ENCODE data around the gene HECW1. TPM values are rescaled to one million over a fixed set of nuclear protein-coding genes. Genes with fewer than 3 reads are reported as not detected.

The HECW1 gene
- total RNA-seq, 1 experiment from 2014 or later: 0.77 TPM

DNA sequence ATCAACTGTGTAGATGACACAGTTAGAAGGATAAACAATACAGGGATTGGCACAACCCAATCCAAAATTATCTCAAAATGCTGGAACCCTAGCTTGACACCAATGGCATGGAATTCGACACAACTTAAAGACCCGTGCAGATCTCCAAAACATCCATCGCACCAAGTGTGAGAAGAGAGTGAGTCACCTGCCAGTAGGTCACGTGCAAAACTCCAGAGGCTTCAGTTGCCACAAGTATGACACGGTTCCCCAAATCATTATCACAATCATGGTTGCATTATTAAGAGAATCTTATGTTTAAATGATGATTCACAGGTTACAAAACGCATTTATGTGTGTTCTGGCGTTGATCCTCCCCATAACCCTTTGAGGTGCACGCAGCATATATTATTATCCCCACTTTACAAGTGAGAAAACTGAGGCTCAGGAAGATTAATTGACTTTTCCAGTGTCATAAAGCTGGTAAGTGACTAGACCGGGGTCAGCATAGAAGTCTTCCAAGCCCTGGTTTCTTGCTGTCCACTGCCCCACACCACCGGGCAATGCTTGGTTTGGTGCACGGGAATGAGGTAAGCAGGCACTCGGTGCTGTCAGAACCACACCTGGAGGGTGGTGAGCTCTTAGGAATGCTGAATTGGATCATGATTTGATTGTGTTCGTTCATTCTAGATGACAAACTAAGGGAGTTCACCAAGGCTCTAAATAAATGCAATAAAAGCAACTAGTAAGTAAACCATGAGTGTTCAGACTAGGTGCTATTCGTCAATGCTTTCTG lies 446.9 kb downstream of the HECW1 start:
- DNase-seq (ENCODE audit: low read depth, low spot score) (no peak), ATAC-seq (no peak)
- intact Hi-C loops (cut with micrococcal nuclease; ENCODE audit: unreplicated experiment): no loop called here
- Histone ChIP-seq H3K4me3 (ENCODE audit: low read depth in 2 of 2, low read length in 2 of 2) (no peak overlapping the region), H3K36me3 (ENCODE audit: control insufficient read depth, insufficient read depth, low read length) (no peaks in the 10 kb centered on the region), H3K27ac (ENCODE audit: low read length) (no peak overlapping the region), H3K4me1 (ENCODE audit: control insufficient read depth, insufficient read depth, low read length) (no peaks in the 10 kb centered on the region), H3K9me3 (ENCODE audit: control insufficient read depth, insufficient read depth, low read depth, low read length) (no peaks in the 10 kb centered on the region), H3K27me3 (ENCODE audit: control insufficient read depth, insufficient read depth, low read length) (peaks cover 39% of the 10 kb centered on the region)
- no TSS peak for BruUV-seq (replicated peaks)
- TF ChIP-seq, protein P1, sequence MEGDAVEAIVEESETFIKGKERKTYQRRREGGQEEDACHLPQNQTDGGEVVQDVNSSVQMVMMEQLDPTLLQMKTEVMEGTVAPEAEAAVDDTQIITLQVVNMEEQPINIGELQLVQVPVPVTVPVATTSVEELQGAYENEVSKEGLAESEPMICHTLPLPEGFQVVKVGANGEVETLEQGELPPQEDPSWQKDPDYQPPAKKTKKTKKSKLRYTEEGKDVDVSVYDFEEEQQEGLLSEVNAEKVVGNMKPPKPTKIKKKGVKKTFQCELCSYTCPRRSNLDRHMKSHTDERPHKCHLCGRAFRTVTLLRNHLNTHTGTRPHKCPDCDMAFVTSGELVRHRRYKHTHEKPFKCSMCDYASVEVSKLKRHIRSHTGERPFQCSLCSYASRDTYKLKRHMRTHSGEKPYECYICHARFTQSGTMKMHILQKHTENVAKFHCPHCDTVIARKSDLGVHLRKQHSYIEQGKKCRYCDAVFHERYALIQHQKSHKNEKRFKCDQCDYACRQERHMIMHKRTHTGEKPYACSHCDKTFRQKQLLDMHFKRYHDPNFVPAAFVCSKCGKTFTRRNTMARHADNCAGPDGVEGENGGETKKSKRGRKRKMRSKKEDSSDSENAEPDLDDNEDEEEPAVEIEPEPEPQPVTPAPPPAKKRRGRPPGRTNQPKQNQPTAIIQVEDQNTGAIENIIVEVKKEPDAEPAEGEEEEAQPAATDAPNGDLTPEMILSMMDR (IDR thresholded peaks at IDR 0.05): no peak
- TF ChIP-seq POLR2AphosphoS5 (IDR thresholded peaks at IDR 0.05; ENCODE audit: low read depth, low read length): no peak
- TF ChIP-seq SIN3A (IDR thresholded peaks at IDR 0.05; ENCODE audit: borderline replicate concordance, insufficient read depth, low read depth, low read length): no peak
- no peak for TF ChIP-seq TCF7L2 (IDR thresholded peaks at IDR 0.05; ENCODE audit: low read depth, low read length)
- TF ChIP-seq, protein P2, sequence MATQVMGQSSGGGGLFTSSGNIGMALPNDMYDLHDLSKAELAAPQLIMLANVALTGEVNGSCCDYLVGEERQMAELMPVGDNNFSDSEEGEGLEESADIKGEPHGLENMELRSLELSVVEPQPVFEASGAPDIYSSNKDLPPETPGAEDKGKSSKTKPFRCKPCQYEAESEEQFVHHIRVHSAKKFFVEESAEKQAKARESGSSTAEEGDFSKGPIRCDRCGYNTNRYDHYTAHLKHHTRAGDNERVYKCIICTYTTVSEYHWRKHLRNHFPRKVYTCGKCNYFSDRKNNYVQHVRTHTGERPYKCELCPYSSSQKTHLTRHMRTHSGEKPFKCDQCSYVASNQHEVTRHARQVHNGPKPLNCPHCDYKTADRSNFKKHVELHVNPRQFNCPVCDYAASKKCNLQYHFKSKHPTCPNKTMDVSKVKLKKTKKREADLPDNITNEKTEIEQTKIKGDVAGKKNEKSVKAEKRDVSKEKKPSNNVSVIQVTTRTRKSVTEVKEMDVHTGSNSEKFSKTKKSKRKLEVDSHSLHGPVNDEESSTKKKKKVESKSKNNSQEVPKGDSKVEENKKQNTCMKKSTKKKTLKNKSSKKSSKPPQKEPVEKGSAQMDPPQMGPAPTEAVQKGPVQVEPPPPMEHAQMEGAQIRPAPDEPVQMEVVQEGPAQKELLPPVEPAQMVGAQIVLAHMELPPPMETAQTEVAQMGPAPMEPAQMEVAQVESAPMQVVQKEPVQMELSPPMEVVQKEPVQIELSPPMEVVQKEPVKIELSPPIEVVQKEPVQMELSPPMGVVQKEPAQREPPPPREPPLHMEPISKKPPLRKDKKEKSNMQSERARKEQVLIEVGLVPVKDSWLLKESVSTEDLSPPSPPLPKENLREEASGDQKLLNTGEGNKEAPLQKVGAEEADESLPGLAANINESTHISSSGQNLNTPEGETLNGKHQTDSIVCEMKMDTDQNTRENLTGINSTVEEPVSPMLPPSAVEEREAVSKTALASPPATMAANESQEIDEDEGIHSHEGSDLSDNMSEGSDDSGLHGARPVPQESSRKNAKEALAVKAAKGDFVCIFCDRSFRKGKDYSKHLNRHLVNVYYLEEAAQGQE (IDR thresholded peaks at IDR 0.05; ENCODE audit: insufficient read depth in 1 of 2, low read depth in 2 of 2, low read length in 1 of 2): no peak
- CTCF ChIA-PET: no interaction called here
- POLR2A ChIA-PET: interaction anchor here (0.7 kb wide), 1 partner anchor 19 kb away, joined by 3 read pairs; no protein-coding TSS in a partner anchor
- in situ Hi-C loops (cut with HindIII; ENCODE audit: low pct_unique_long_range_greater_than_20kb, low sequenced_read_pairs): no loop called here

DNA sequence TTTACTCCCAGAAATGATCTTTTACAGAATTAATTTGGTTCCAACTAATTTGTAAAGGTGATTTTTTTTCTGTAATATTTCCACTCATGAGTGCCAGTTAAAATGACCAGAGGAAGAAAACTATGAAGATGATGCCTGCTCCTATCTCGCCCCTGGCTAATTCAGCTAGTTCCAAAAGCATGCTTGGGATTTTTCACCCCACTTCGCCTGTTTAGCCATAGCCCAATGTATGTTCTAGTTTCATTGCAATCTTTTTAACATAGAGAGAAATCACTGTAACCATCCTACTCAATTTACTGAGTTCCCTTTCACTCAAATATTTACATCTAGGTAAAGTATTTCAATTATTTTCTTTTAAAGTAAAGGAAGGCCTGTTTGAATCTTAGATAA lies 447.5 kb downstream of the HECW1 start:
- Histone ChIP-seq H3K4me1 (ENCODE audit: control insufficient read depth, insufficient read depth, low read length) (no peaks in the 10 kb centered on the region), H3K36me3 (ENCODE audit: control insufficient read depth, insufficient read depth, low read length) (no peaks in the 10 kb centered on the region), H3K4me3 (ENCODE audit: low read depth in 2 of 2, low read length in 2 of 2) (no peak overlapping the region), H3K27me3 (ENCODE audit: control insufficient read depth, insufficient read depth, low read length) (peaks cover 40% of the 10 kb centered on the region), H3K27ac (ENCODE audit: low read length) (no peak overlapping the region), H3K9me3 (ENCODE audit: control insufficient read depth, insufficient read depth, low read depth, low read length) (no peaks in the 10 kb centered on the region)
- ChIA-PET CTCF (no interaction called here), POLR2A (interaction anchor here (0.7 kb wide), 1 partner anchor 19 kb away, joined by 3 read pairs; no protein-coding TSS in a partner anchor)
- DNase-seq (ENCODE audit: low read depth, low spot score) (no peak), ATAC-seq (no peak)
- BruUV-seq (replicated peaks): no TSS peak
- TF ChIP-seq POLR2AphosphoS5 (IDR thresholded peaks at IDR 0.05; ENCODE audit: low read depth, low read length) (no peak), SIN3A (IDR thresholded peaks at IDR 0.05; ENCODE audit: borderline replicate concordance, insufficient read depth, low read depth, low read length) (no peak), TCF7L2 (IDR thresholded peaks at IDR 0.05; ENCODE audit: low read depth, low read length) (no peak)
- TF ChIP-seq, protein P2 (IDR thresholded peaks at IDR 0.05; ENCODE audit: insufficient read depth in 1 of 2, low read depth in 2 of 2, low read length in 1 of 2): no peak
- TF ChIP-seq, protein P1 (IDR thresholded peaks at IDR 0.05): no peak
- in situ Hi-C loops (cut with HindIII; ENCODE audit: low pct_unique_long_range_greater_than_20kb, low sequenced_read_pairs) (no loop called here), intact Hi-C loops (cut with micrococcal nuclease; ENCODE audit: unreplicated experiment) (no loop called here)
